Measurements from ENCODE around the gene CNBD2. TPM values are rescaled to one million over a fixed set of nuclear protein-coding genes. Genes with fewer than 3 reads are reported as not detected.
"Not testable (repeated sequence)": the region's sequence is repeated elsewhere in the genome, so short reads cannot be mapped to it uniquely, and the experiment has no call there.

CNBD2 gene
- total and polyA plus RNA-seq, 9 donors, result 0.15 to 5.5 (median 0.37) TPM

DNA sequence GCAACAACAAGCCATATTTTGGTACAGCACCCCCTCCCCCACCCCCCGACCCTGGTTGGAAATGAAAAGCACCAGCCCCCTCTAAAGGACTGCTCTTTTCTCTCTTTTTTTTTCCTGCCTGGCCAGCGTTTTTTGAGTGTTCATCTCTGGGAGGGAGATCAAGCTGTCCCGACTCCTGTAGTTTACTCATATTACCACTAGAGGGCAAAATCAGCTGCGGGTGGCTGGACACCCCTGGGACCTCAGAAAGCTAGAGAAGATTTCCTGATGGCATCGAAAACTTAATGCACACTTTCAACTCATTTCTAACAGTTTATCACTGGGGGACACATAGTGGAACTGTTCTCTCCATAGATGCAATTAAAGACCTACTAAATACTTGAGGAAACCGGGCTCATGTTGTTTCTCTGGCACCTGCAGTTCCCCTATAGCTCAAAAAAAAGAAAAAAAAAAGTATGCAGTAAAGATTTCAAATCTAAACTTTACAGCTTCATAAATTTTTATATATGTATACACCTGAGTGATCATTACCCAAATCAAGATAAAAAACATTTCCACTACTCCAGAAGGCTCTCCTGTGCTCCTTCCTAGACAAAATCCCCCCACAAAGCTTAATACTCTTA, 24.4 kb downstream of the CNBD2 start:
- H3K36me3 ChIP-seq (ENCODE audit: control insufficient read depth, insufficient read depth, low read length), result no peaks in the 10 kb centered on the region
- H3K4me1 ChIP-seq (ENCODE audit: control insufficient read depth, insufficient read depth, low read length), result no peaks in the 10 kb centered on the region
- H3K4me3 ChIP-seq (ENCODE audit: low read length), result no peak overlapping the region
- H3K27ac ChIP-seq (ENCODE audit: low read length), result no peak overlapping the region
- peak; percentile 87 for DNase-seq
- WGBS (ENCODE audit: insufficient coverage), result 0% methylated on average over 1 of the region's 6 CpGs
- H3K27me3 ChIP-seq (ENCODE audit: control insufficient read depth, insufficient read depth, low read length), result no peaks in the 10 kb centered on the region
- H3K9me3 ChIP-seq (replicated peaks; ENCODE audit: control insufficient read depth, low read depth, low read length), result no peaks in the 10 kb centered on the region

DNA sequence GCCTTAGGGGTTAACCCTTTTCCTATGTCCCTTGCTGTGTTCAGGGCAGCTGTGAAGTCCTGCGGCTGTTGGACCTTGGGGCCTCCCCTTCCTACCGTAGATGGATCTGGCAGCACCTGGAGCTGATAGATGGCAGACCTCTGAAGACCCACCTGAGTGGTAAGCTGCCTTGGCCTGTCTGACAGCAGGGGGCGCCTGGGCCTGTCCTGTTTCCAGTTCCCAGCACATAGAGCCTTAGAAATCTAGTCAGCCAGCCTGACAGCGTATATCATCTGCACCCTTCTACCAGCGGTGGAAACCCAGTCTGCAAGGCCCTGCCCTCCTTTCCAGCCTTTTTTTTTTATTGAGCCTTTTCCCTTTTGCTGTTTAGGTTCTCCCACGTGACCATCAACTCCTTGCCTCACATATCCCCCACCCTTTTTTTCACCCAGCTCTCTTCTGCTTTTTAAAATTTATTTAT, 26.6 kb downstream of the CNBD2 start:
- H3K4me1 ChIP-seq (ENCODE audit: control insufficient read depth, insufficient read depth, low read length), result no peaks in the 10 kb centered on the region
- H3K36me3 ChIP-seq (ENCODE audit: control insufficient read depth, insufficient read depth, low read length), result no peaks in the 10 kb centered on the region
- H3K27me3 ChIP-seq (ENCODE audit: control insufficient read depth, insufficient read depth, low read length), result no peaks in the 10 kb centered on the region
- WGBS (ENCODE audit: insufficient coverage), result 0% methylated on average over 4 of the region's 6 CpGs
- H3K4me3 ChIP-seq (ENCODE audit: low read length), result no peak overlapping the region
- H3K9me3 ChIP-seq (replicated peaks; ENCODE audit: control insufficient read depth, low read depth, low read length), result no peaks in the 10 kb centered on the region
- peak; percentile 84 for DNase-seq
- no peak overlapping the region for H3K27ac ChIP-seq (ENCODE audit: low read length)

DNA sequence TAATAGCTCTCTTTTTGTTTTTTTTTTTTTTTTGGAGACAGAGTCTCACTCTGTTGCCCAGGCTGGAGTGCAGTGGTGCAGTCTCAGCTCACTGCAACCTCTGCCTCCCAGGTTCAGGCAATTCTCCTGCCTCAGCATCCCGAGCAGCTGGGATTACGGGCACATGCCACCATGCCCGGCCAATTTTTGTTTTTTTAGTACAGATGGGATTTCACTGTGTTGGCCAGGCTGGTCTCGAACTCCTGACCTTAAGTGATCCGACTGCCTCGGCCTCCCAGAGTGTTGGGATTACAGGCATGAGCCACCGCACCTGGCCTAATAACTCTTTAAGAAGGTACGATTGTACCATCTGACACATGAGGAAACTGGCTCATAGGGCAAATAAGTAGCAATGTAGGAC, 28.1 kb downstream of the CNBD2 start:
- H3K4me1 ChIP-seq (ENCODE audit: control insufficient read depth, insufficient read depth, low read length); H3K27me3 ChIP-seq (ENCODE audit: control insufficient read depth, insufficient read depth, low read length); DNase-seq; H3K4me3 ChIP-seq (ENCODE audit: low read length); H3K27ac ChIP-seq (ENCODE audit: low read length); H3K9me3 ChIP-seq (replicated peaks; ENCODE audit: control insufficient read depth, low read depth, low read length); H3K36me3 ChIP-seq (ENCODE audit: control insufficient read depth, insufficient read depth, low read length): not testable (repeated sequence)
- WGBS (ENCODE audit: insufficient coverage), result 77% methylated on average over 8 of the region's 8 CpGs

DNA sequence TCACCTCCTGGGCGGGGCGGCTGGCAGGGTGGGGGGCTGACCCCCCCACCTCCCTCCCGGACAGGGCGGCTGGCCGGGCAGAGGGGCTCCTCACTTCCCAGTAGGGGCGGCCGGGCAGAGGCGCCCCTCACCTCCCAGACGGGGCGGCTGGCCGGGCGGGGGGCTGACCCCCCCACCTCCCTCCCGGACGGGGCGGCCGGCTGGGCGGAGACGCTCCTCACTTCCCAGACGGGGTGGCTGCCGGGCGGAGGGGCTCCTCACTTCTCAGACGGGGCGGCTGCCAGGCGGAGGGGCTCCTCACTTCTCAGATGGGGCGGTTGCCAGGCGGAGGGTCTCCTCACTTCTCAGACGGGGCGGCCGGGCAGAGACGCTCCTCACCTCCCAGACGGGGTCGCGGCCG, 32.9 kb downstream of the CNBD2 start:
- H3K9me3 ChIP-seq (replicated peaks; ENCODE audit: control insufficient read depth, low read depth, low read length); DNase-seq: not testable (repeated sequence)
- WGBS (ENCODE audit: insufficient coverage), result no CpG with 5 or more reads among the region's 34 CpGs

DNA sequence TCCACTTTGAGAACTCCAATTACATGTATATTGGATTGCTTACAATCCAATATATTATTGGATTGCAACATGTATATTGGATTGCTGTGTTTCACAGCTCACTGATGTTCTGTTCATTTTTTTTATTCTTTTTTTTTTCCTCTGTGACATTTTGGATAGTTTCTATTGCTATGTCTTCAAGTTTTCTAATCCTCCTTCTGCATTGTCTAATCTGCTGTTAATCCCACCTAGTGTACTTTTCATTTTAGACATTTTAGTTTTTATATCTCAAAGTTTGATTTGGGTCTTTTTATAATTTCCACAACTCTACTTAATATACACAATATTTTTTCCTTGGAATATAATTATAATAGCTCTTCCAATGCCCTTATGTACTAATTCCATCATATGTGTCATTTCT, 34.5 kb downstream of the CNBD2 start:
- no peak for DNase-seq
- Histone ChIP-seq H3K4me1 (ENCODE audit: control insufficient read depth, insufficient read depth, low read length) (no peaks in the 10 kb centered on the region), H3K27ac (ENCODE audit: low read length) (no peak overlapping the region), H3K4me3 (ENCODE audit: low read length) (no peak overlapping the region), H3K27me3 (ENCODE audit: control insufficient read depth, insufficient read depth, low read length) (no peaks in the 10 kb centered on the region), H3K9me3 (replicated peaks; ENCODE audit: control insufficient read depth, low read depth, low read length) (peaks cover 2% of the 10 kb centered on the region), H3K36me3 (ENCODE audit: control insufficient read depth, insufficient read depth, low read length) (no peaks in the 10 kb centered on the region)

More for the DNA sequence above, 32.9 kb downstream of the CNBD2 start:
- H3K36me3 ChIP-seq (ENCODE audit: control insufficient read depth, insufficient read depth, low read length); H3K4me3 ChIP-seq (ENCODE audit: low read length); H3K27me3 ChIP-seq (ENCODE audit: control insufficient read depth, insufficient read depth, low read length); H3K4me1 ChIP-seq (ENCODE audit: control insufficient read depth, insufficient read depth, low read length); H3K27ac ChIP-seq (ENCODE audit: low read length): not testable (repeated sequence)

DNA sequence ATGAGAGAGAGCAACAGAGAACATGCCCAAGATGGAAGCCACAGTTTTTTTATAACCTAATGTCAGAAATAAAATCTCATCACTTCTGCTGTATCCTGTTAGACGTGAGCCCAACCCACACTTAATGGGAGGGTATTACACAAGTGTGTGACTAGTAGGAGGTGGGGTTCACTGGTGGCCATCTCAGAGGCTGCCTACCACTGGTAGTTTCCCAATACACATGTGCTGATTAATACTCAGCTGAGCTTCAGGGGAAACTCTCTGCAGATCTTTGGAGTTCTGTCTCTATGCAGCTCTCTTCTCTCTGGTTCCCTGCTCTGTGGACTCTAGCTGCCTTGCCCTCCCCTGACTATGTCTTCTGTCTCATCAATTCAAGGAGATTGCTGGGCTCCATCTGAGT, 35.7 kb downstream of the CNBD2 start:
- H3K4me3 ChIP-seq (ENCODE audit: low read length), result no peak overlapping the region
- WGBS (ENCODE audit: insufficient coverage), result no CpG with 5 or more reads among the region's 1 CpG
- DNase-seq, result no peak
- H3K36me3 ChIP-seq (ENCODE audit: control insufficient read depth, insufficient read depth, low read length), result no peaks in the 10 kb centered on the region
- H3K27ac ChIP-seq (ENCODE audit: low read length), result no peak overlapping the region
- peaks cover 2% of the 10 kb centered on the region for H3K9me3 ChIP-seq (replicated peaks; ENCODE audit: control insufficient read depth, low read depth, low read length)
- H3K4me1 ChIP-seq (ENCODE audit: control insufficient read depth, insufficient read depth, low read length), result no peaks in the 10 kb centered on the region
- H3K27me3 ChIP-seq (ENCODE audit: control insufficient read depth, insufficient read depth, low read length), result no peaks in the 10 kb centered on the region

DNA sequence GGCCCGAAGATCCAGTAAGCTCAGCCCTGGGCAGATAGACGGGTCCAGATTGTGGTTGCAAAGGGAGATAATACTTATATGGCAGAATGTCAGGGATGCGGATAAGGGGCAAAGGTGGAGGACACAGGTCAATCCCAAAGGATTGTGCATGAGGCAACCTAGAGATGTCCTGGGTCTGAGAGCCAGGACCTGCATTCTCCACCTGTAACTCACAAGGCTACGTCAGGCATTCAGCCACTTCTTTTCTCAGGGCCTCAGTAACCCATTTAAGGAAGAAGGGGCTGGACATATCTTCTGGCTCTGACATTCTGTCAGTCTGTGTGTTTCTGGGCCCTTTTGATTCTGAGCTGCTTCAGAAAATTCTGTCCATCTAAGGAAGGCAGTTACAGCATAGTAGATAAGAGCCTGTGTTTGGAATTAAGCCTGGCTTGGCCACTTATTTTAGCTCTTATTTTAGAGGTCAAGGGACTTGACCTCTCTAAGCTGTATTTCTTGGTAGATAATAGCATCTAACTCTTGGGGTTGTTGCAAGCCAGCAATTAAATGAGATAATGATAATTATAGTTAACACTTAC, 40.2 kb downstream of the CNBD2 start:
- WGBS (ENCODE audit: insufficient coverage), result 84% methylated on average over 3 of the region's 4 CpGs
- Histone ChIP-seq H3K27me3 (ENCODE audit: control insufficient read depth, insufficient read depth, low read length) (no peaks in the 10 kb centered on the region), H3K9me3 (replicated peaks; ENCODE audit: control insufficient read depth, low read depth, low read length) (peaks cover 2% of the 10 kb centered on the region), H3K27ac (ENCODE audit: low read length) (no peak overlapping the region), H3K4me1 (ENCODE audit: control insufficient read depth, insufficient read depth, low read length) (no peaks in the 10 kb centered on the region), H3K4me3 (ENCODE audit: low read length) (no peak overlapping the region), H3K36me3 (ENCODE audit: control insufficient read depth, insufficient read depth, low read length) (no peaks in the 10 kb centered on the region)
- DNase-seq, result no peak

DNA sequence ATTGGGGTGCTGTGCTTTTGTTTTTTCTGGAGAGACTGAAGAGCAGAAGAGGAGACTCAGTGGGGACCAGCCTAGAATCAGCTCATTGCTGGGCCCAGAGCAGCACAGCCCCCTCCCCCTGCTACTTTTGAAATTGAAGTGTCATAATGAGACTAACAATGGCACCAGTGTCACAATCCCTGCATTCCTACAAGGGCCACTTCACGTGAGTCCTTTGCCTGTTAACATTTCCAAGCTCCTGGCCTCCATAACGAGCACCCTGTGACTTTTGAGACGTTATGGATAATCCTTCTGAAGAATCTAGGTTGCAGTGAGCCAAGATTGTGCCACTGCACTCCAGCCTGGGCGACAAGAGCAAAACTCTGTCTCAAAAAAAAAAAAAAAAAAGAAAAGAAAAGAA, 41.7 kb downstream of the CNBD2 start:
- no peaks in the 10 kb centered on the region for H3K9me3 ChIP-seq (replicated peaks; ENCODE audit: control insufficient read depth, low read depth, low read length)
- WGBS (ENCODE audit: insufficient coverage), result 100% methylated on average over 1 of the region's 4 CpGs
- DNase-seq, result no peak
- H3K27me3 ChIP-seq (ENCODE audit: control insufficient read depth, insufficient read depth, low read length), result no peaks in the 10 kb centered on the region
- H3K36me3 ChIP-seq (ENCODE audit: control insufficient read depth, insufficient read depth, low read length), result no peaks in the 10 kb centered on the region
- no peaks in the 10 kb centered on the region for H3K4me1 ChIP-seq (ENCODE audit: control insufficient read depth, insufficient read depth, low read length)
- no peak overlapping the region for H3K4me3 ChIP-seq (ENCODE audit: low read length)
- H3K27ac ChIP-seq (ENCODE audit: low read length), result no peak overlapping the region

DNA sequence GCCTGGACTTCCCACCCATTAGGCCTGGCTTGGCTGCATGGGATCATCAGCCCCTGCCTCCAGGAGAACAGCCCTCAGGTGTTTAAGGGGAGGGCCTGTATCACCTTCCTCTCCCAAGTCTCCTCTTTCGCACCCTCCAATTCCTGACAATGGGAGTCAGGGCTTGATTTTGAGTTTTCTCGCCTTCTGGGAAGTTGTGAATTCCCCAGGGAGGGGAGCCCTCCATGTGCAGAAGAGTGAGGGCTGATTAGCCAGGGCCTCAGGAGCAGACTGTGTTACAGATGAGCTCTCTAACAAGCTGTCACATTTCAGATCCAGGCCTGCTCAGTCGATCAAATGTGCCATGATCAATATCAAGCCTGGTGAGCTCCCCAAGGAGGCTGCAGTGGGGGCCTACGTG, 42.4 kb downstream of the CNBD2 start:
- no peak overlapping the region for H3K4me3 ChIP-seq (ENCODE audit: low read length)
- H3K9me3 ChIP-seq (replicated peaks; ENCODE audit: control insufficient read depth, low read depth, low read length), result no peaks in the 10 kb centered on the region
- H3K27ac ChIP-seq (ENCODE audit: low read length), result no peak overlapping the region
- WGBS (ENCODE audit: insufficient coverage), result 52% methylated on average over 2 of the region's 4 CpGs
- no peaks in the 10 kb centered on the region for H3K4me1 ChIP-seq (ENCODE audit: control insufficient read depth, insufficient read depth, low read length)
- DNase-seq, result no peak
- no peaks in the 10 kb centered on the region for H3K27me3 ChIP-seq (ENCODE audit: control insufficient read depth, insufficient read depth, low read length)
- no peaks in the 10 kb centered on the region for H3K36me3 ChIP-seq (ENCODE audit: control insufficient read depth, insufficient read depth, low read length)

DNA sequence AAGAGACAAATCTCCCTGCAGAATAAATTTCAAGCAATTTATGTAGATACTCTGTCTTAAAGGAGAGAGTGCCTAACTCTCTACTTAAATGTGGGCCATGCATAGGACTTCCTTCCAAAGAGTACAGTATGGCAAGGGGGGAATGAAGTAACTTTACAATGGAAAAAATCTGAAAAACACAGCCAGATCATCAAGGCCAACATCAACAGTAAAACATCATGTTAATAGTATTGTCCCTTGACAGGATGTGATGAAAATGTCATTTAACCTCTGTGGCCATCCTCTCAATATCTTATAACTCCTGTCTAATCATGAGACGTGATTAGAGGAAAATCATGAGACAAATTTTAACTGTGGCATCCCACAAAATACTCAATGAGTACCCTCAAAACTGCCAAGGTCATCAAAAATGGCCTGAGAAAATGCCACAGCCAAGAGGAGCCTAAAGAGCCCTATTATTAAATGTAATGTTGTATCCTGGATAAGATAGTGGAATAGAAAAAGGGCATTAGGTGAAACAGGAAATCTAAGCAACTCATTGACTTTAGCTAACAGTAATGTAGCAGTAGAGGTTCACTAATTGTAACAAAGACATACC, 47.5 kb downstream of the CNBD2 start:
- no peaks in the 10 kb centered on the region for H3K9me3 ChIP-seq (replicated peaks; ENCODE audit: control insufficient read depth, low read depth, low read length)
- DNase-seq, result no peak
- no CpG with 5 or more reads among the region's 1 CpG for WGBS (ENCODE audit: insufficient coverage)
- H3K4me3 ChIP-seq (ENCODE audit: low read length), result no peak overlapping the region
- H3K36me3 ChIP-seq (ENCODE audit: control insufficient read depth, insufficient read depth, low read length), result no peaks in the 10 kb centered on the region
- no peaks in the 10 kb centered on the region for H3K27me3 ChIP-seq (ENCODE audit: control insufficient read depth, insufficient read depth, low read length)
- H3K4me1 ChIP-seq (ENCODE audit: control insufficient read depth, insufficient read depth, low read length), result peaks cover 12% of the 10 kb centered on the region
- H3K27ac ChIP-seq (ENCODE audit: low read length), result no peak overlapping the region
